Fibroblast of mammary gland (primary cell): ENCODE results near the gene CHST13.

Source experiments
- DNase-seq: peaks from one replicate; pipeline ENCODE4 v3.0.0-alpha.2; 2010; ENCODE audit warnings: low read depth
- H3K4me3 ChIP-seq: 2 replicates; pipeline ENCODE4 v1.5.1; 2011; ENCODE audit warnings: low read depth, mild to moderate bottlenecking, low read length, moderate library complexity; ENCODE audit not compliant: control insufficient read depth
- CTCF ChIP-seq: conservative IDR thresholded peaks from 2 replicates; pipeline ENCODE4 v1.5.1; 2011; ENCODE audit warnings: low read depth, low read length, inconsistent platforms; ENCODE audit not compliant: control insufficient read depth, insufficient read depth

The CHST13 gene

GRCh38 chr3:126487151-126487771 lies 36.7 kb upstream of the CHST13 start:
- TF ChIP-seq CTCF, result no peak
- no peak for DNase-seq
- H3K4me3 ChIP-seq, result no peak overlapping the region

GRCh38 chr3:126488185-126488584 lies 35.8 kb upstream of the CHST13 start:
- DNase-seq, result no peak
- H3K4me3 ChIP-seq, result no peak overlapping the region
- no peak for TF ChIP-seq CTCF

- no peak overlapping the region for H3K4me3 ChIP-seq
- no peak for DNase-seq
- no peak for TF ChIP-seq CTCF
Observed at GRCh38 chr3:126488886-126489569, 34.9 kb upstream of the CHST13 start.

- no peak overlapping the region for H3K4me3 ChIP-seq
- DNase-seq, result no peak
- TF ChIP-seq CTCF, result no peak
Observed at GRCh38 chr3:126490619-126491018, 33.3 kb upstream of the CHST13 start.

- no peak for DNase-seq
- no peak overlapping the region for H3K4me3 ChIP-seq
- TF ChIP-seq CTCF, result no peak
Observed at GRCh38 chr3:126491221-126492013, 32.5 kb upstream of the CHST13 start.

GRCh38 chr3:126493051-126493450 lies 30.9 kb upstream of the CHST13 start:
- no peak overlapping the region for H3K4me3 ChIP-seq
- TF ChIP-seq CTCF, result no peak
- no peak for DNase-seq
